ENCODE measurements around the gene SWT1. TPM values are rescaled to one million over a fixed set of nuclear protein-coding genes. Genes with fewer than 3 reads are reported as not detected.

The SWT1 gene
- total RNA-seq, 1 donor from 2014 or later: 5.5 TPM

GRCh38 chr1:185155600-185156287 is 1.2 kb upstream of the SWT1 start:
- CTCF ChIA-PET: interaction anchor here (0.8 to 5.4 kb wide), 4 partner anchors 14 to 525 kb away, joined by 3 to 42 read pairs (median 5); partner anchors contain the start of genes IVNS1ABP and RNF2
- Mint-ChIP-seq H3K27me3 (no peaks in the 10 kb centered on the region), H3K36me3 (ENCODE audit: low read depth) (peaks cover 29% of the 10 kb centered on the region), H3K27ac (peak overlapping the region; percentile 100), H3K9me3 (no peaks in the 10 kb centered on the region), H3K4me1 (peaks cover 50% of the 10 kb centered on the region), H3K4me3 (peak overlapping the region; percentile 99)
- DNase-seq (no peak), ATAC-seq (ENCODE audit: low read depth) (peak; percentile 6)
- TF ChIP-seq CTCF (IDR thresholded peaks at IDR 0.05): no peak
- POLR2A ChIA-PET: interaction anchor here (0.7 to 3.7 kb wide), 11 partner anchors 11 to 1219 kb away, joined by 3 to 40 read pairs (median 8); partner anchors contain the start of genes EDEM3, IVNS1ABP, ODR4 and RNF2
- intact Hi-C loops (cut with micrococcal nuclease): loop anchor here (1.0 to 10.0 kb wide), 5 partner anchors 181 to 1103 kb away; partner anchors contain the start of genes NIBAN1 and TSEN15

DNA sequence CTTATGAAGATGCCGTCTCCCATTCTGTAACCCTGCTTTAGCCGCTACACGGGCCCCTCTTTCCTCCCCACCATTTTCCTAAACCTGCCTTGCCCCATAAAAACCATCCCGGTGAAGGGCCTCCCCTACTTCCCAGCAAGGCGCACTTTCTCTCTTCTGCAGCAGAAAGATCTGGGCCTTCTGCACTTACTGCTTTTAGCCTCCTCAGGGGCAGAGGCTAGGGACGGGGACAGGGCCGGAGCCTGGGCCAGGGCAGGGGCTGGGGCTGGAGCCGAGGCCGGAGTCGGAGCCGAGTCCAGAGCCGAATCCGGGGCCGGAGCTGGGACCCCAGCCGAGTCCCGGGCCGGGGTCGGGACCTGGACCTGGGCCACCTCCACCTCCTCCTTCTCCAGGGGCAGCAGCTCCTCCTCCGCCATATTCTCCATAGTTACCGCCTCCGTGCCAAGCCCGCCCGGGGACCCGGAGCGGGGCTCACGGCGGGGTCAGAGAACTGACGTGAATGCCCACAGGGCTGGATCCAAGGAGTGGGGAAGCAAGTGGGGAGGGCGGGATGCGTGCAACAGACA is 596 bp upstream of the SWT1 start:
- H3K27ac Mint-ChIP-seq: peak overlapping the region; percentile 100
- ChIA-PET POLR2A (interaction anchor here (0.7 to 3.7 kb wide), 12 partner anchors 12 to 1219 kb away, joined by 3 to 40 read pairs (median 8); partner anchors contain the start of genes EDEM3, IVNS1ABP, ODR4 and RNF2), CTCF (interaction anchor here (0.8 to 5.4 kb wide), 4 partner anchors 13 to 524 kb away, joined by 3 to 42 read pairs (median 5); partner anchors contain the start of genes IVNS1ABP and RNF2)
- TF ChIP-seq CTCF (IDR thresholded peaks at IDR 0.05): no peak
- DNase-seq: no peak
- ATAC-seq (ENCODE audit: low read depth): peak; percentile 21
- H3K4me3 Mint-ChIP-seq: peak overlapping the region; percentile 99
- peaks cover 28% of the 10 kb centered on the region for H3K36me3 Mint-ChIP-seq (ENCODE audit: low read depth)
- no peaks in the 10 kb centered on the region for H3K9me3 Mint-ChIP-seq
- peaks cover 50% of the 10 kb centered on the region for H3K4me1 Mint-ChIP-seq
- intact Hi-C loops (cut with micrococcal nuclease): loop anchor here (1.0 to 10.0 kb wide), 5 partner anchors 182 to 1104 kb away; partner anchors contain the start of genes NIBAN1 and TSEN15
- no peaks in the 10 kb centered on the region for H3K27me3 Mint-ChIP-seq

DNA sequence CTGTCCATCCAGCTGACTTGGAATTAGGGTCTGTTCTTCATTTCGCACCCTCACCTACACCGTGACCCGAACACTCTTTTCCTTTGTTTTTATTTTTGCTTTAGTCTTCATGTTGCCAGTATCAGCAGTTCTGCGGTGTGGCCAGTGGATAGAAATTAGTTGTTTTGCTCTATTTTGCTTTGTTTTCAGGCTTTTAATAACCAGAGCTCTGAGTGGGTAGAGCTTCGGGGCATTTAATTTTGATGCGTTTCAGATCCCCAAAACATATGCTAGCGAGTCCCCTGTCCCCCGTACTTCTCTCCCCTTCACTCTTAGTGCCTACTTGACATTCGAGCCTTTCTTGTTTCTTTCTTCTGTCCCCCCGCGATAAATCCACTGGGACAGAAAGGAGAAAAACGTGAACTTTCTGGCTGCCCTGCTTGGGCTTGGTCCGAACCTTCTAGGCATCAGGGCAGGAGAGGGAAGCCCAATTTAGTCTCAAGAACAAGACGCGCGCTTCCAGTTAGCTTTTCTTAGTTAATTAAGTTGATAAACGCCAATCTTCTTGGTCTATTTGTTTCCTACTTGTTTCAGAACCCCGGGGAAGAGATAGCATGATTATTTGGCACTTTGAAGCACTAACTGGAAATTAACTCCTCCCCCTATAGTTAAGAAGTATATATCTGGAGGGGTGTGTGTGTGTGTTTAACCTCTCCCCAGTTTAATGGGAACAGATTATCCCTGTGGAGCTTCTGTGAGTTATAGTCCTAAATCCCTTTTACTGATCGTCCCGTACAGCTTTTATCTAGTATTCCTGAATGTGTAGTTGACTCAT is 839 bp downstream of the SWT1 start:
- ChIA-PET CTCF (interaction anchor here (0.9 to 5.4 kb wide), 4 partner anchors 12 to 538 kb away, joined by 3 to 42 read pairs (median 5); no protein-coding TSS in a partner anchor), POLR2A (interaction anchor here (0.6 to 3.7 kb wide), 13 partner anchors 12 to 1217 kb away, joined by 3 to 40 read pairs (median 8); partner anchors contain the start of genes EDEM3, IVNS1ABP, NIBAN1 and ODR4)
- ATAC-seq (ENCODE audit: low read depth) (no peak), DNase-seq (no peak)
- TF ChIP-seq CTCF (IDR thresholded peaks at IDR 0.05): no peak
- H3K4me1 Mint-ChIP-seq: peaks cover 42% of the 10 kb centered on the region
- H3K4me3 Mint-ChIP-seq: peak overlapping the region; percentile 99
- H3K36me3 Mint-ChIP-seq (ENCODE audit: low read depth): peaks cover 31% of the 10 kb centered on the region
- no peaks in the 10 kb centered on the region for H3K27me3 Mint-ChIP-seq
- peak overlapping the region; percentile 100 for H3K27ac Mint-ChIP-seq
- H3K9me3 Mint-ChIP-seq: no peaks in the 10 kb centered on the region
- intact Hi-C loops (cut with micrococcal nuclease): loop anchor here (1.0 to 10.0 kb wide), 11 partner anchors 12 to 1217 kb away; partner anchors contain the start of genes IVNS1ABP, NIBAN1, ODR4 and RNF2

- no peak for ATAC-seq (ENCODE audit: low read depth)
- ChIA-PET POLR2A (interaction anchor here (3.6 kb wide), 1 partner anchor 158 kb away, joined by 37 read pairs; the partner anchor contains the start of gene IVNS1ABP), CTCF (interaction anchor here (0.6 to 5.4 kb wide), 3 partner anchors 11 to 522 kb away, joined by 3 to 42 read pairs (median 6); no protein-coding TSS in a partner anchor)
- TF ChIP-seq CTCF (IDR thresholded peaks at IDR 0.05): no peak
- no peak for DNase-seq
- peak overlapping the region; percentile 24 for H3K4me3 Mint-ChIP-seq
- H3K27ac Mint-ChIP-seq: no peak overlapping the region
- H3K9me3 Mint-ChIP-seq: no peaks in the 10 kb centered on the region
- H3K27me3 Mint-ChIP-seq: no peaks in the 10 kb centered on the region
- peaks cover 34% of the 10 kb centered on the region for H3K36me3 Mint-ChIP-seq (ENCODE audit: low read depth)
- intact Hi-C loops (cut with micrococcal nuclease): loop anchor here (5.0 to 10.0 kb wide), 2 partner anchors 246 to 1106 kb away; partner anchors contain the start of gene TSEN15
- H3K4me1 Mint-ChIP-seq: peaks cover 34% of the 10 kb centered on the region
Measured at GRCh38 chr1:185158800-185159199, 1.8 kb downstream of the SWT1 start.

Measured in activated B cell treated with CpG ODN at 0.5 μM for 24 hours (primary cell).